Heart right ventricle (tissue), 16 donors: ENCODE data around the gene COL26A1. TPM values are rescaled to one million over a fixed set of nuclear protein-coding genes. Genes with fewer than 3 reads are reported as not detected.

Source experiments
- ATAC-seq, 8 donors: fragments of 200-7000 bp; cut with Tn5 transposase; one replicate each; pipeline ENCODE4 v1.9.1; 2020; ENCODE audit warnings: mild to moderate bottlenecking in 8 of 8, moderate library complexity in 8 of 8, moderate number of reproducible peaks in 1 of 8
- DNase-seq, 2 donors: peaks; one replicate each; pipeline ENCODE4 v3.0.0-alpha.2; 2020
- H3K27ac ChIP-seq, 10 donors: fragments of 200-600 bp; sonication (generic) in 2 of 10; one replicate each; pipeline versions ENCODE4 v1.5.0 to v1.8.0; 2020 to 2022; ENCODE audit warnings: mild to moderate bottlenecking in 3 of 10
- H3K27me3 ChIP-seq, 7 donors: fragments of 200-600 bp; one replicate each; pipeline ENCODE4 v1.8.0; 2021 to 2022; ENCODE audit warnings: mild to moderate bottlenecking in 2 of 7
- H3K36me3 ChIP-seq, 9 donors: fragments of 200-600 bp; sonication (generic) in 1 of 9; one replicate each; pipeline versions ENCODE4 v1.5.0 to v1.8.0; 2020 to 2022; ENCODE audit warnings: mild to moderate bottlenecking in 2 of 9
- H3K4me1 ChIP-seq, 9 donors: fragments of 200-600 bp; sonication (generic) in 1 of 9; one replicate each; pipeline versions ENCODE4 v1.5.0 to v1.8.0; 2020 to 2022; ENCODE audit warnings: mild to moderate bottlenecking in 4 of 9
- H3K4me3 ChIP-seq, 10 donors: fragments of 200-600 bp; sonication (generic) in 2 of 10; one replicate each; pipeline versions ENCODE4 v1.5.0 to v1.8.0; 2020 to 2022; ENCODE audit warnings: mild to moderate bottlenecking in 7 of 10, moderate library complexity in 2 of 10
- H3K9me3 ChIP-seq, 11 donors: fragments of 200-600 bp in 10 of 11; sonication (generic) in 2 of 11; one replicate each; pipeline versions ENCODE4 v1.5.0 to v1.8.0; 2013 to 2022; ENCODE audit warnings: mild to moderate bottlenecking in 2 of 11, control low read depth in 1 of 11, moderate library complexity in 1 of 11
- WGBS, 2 donors: extraction: QIAGEN DNeasy Blood & Tissue Kit; methylation state at CpG; one replicate each; pipeline ENCODE4 v1.1.7; 2013; ENCODE audit warnings: inconsistent platforms in 1 of 2; 5-methylcytosine and 5-hydroxymethylcytosine counted together
- intact Hi-C, 10 donors: fragments of 100-400 bp; cut with DNase I; formaldehyde crosslinking; loops; one replicate each; pipeline versions ENCODE4 v1.11.1 to v1.14.2; 2022
- polyA plus RNA-seq, 2 donors: library from polyadenylated mRNA; stranded (reverse); fragments of 200-250 nt; gene quantifications; one replicate each; pipeline ENCODE4 v1.2.3, GENCODE V29; 2013
- total RNA-seq, 10 donors: library from RNA; stranded (reverse); fragmentation: NEBNext Ultra II Directional in 3 of 10; extraction: Animal tissue kit (Norgen Biotek cat#: 25700) in 3 of 10; gene quantifications; one replicate each; pipeline versions ENCODE4 v1.2.1 to v1.2.4, GENCODE V29; 2021 to 2023
- TF ChIP-seq, protein P1 (sequence below), 9 donors: fragments of 200-600 bp; sonication (generic) in 2 of 9; IDR thresholded peaks; one replicate each; pipeline versions ENCODE4 v1.5.0 to v1.8.0; 2021 to 2022; ENCODE audit warnings: antibody characterized with exemption in 9 of 9, mild to moderate bottlenecking in 5 of 9, moderate library complexity in 1 of 9
- donor health status: Arrhythmogenic right ventricular cardiomyopathy.
- donor health status: ischemic (EF 13 %, LVEDD 7.1; RV severe dilation, severe dysfunction).
- donor health status: healthy with polysubstance abuse.
- donor health status: DM: no; HTN: yes; CAD: no.
- donor health status: DM: no; HTN: no; CAD: no.
- donor health status: ischemic (EF 25% LVEDD 6.9; RV normal size, moderate dysfunction).
- donor health status: ischemic (EF 25% LVEDD 5.7; RV mildly dilated, moderate dysfunction).
- donor health status: healthy.
- donor health status: DM: yes; HTN: yes; CAD: no.
- donor health status: Ischemic cardiomyopathy.
- donor health status: ischemic (EF 35%, LVEDD 5.7; RV mildly dilated, moderate dysfunction).
- donor health status: nonischemic (EF 11% LVEDD 7.7; RV severe dilation, severe dysfunction).
- donor health status: DM: yes; HTN: yes; CAD: no.
- donor health status: PGD.
- donor health status: ischemic (EF 29% LVEDD 5.4; RV normal size, mild dysfunction).
- donor health status: nonischemic (EF 23%, LVEDD 6.1; RV moderate dilation, normal function).

Gene COL26A1
- total and polyA plus RNA-seq, 12 donors = 0.07 to 0.50 TPM; not detected in 10

- Histone ChIP-seq H3K4me3 (no peak overlapping the region), H3K36me3 (no peaks in the 10 kb centered on the region), H3K4me1 (no peaks in the 10 kb centered on the region), H3K27ac (no peak overlapping the region), H3K27me3 (peaks cover 0 to 4% (median 0%) of the 10 kb centered on the region in 7 donors), H3K9me3 (peaks cover 0 to 13% (median 0%) of the 10 kb centered on the region in 11 donors)
- TF ChIP-seq, protein P1, sequence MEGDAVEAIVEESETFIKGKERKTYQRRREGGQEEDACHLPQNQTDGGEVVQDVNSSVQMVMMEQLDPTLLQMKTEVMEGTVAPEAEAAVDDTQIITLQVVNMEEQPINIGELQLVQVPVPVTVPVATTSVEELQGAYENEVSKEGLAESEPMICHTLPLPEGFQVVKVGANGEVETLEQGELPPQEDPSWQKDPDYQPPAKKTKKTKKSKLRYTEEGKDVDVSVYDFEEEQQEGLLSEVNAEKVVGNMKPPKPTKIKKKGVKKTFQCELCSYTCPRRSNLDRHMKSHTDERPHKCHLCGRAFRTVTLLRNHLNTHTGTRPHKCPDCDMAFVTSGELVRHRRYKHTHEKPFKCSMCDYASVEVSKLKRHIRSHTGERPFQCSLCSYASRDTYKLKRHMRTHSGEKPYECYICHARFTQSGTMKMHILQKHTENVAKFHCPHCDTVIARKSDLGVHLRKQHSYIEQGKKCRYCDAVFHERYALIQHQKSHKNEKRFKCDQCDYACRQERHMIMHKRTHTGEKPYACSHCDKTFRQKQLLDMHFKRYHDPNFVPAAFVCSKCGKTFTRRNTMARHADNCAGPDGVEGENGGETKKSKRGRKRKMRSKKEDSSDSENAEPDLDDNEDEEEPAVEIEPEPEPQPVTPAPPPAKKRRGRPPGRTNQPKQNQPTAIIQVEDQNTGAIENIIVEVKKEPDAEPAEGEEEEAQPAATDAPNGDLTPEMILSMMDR (IDR thresholded peaks at IDR 0.05) = no peak
- WGBS, 2 donors = 79 to 80% methylated on average over 18 of the region's 18 CpGs
- ATAC-seq = no peak
- intact Hi-C loops = no loop called here
- no peak for DNase-seq
These were observed 223.6 kb downstream of the COL26A1 start for GRCh38 chr7:101586078-101586905.

DNA sequence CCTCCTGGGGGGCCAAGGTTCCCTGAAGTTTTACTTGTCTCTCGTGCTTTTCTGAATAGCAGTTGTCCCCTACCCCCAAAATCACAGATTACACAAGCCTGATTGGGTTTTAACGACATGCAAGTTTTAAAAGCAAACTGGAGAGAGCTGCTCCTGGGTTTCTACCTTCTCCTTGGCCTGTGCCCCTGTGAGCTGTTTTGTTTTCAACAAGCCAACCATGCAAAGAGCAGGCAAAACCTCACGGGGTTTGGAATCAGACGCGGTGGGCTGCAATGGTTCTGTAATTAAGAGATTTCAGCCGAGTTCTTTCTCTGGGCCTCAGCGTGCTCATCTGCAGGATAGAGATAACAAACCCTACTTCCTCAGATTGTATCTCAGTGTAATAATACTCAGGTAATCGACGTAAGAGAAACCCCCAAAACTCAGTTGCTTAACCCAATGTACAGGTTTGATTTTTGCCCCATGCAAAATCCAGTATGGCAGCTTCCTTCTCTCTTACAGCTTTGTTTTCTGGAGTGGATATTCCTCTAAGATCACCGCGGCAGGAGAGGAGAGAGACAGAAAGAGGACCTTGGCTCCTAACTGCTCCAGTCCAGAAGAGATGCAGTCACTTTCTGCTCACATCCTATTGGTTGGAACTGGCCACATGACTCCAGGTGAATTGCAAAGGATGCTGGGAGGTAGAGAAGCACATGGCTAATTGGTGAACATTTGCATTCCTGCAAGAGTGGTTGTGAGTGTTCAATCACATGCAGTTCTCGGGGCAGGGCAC lies 224.4 kb downstream of the COL26A1 start:
- Histone ChIP-seq H3K4me1 (no peaks in the 10 kb centered on the region), H3K4me3 (no peak overlapping the region), H3K27ac (no peak overlapping the region), H3K27me3 (no peaks in the 10 kb centered on the region), H3K9me3 (peaks cover 0 to 13% (median 0%) of the 10 kb centered on the region in 11 donors), H3K36me3 (no peaks in the 10 kb centered on the region)
- TF ChIP-seq, protein P1 (IDR thresholded peaks at IDR 0.05) = no peak
- DNase-seq (no peak), ATAC-seq (no peak)
- WGBS, 2 donors = 64 to 70% methylated on average over 12 of the region's 12 CpGs
- intact Hi-C loops = no loop called here

GRCh38 chr7:101588131-101588935 lies 225.7 kb downstream of the COL26A1 start:
- Histone ChIP-seq H3K9me3 (peaks cover 0 to 6% (median 0%) of the 10 kb centered on the region in 11 donors), H3K4me3 (no peak overlapping the region), H3K27me3 (no peaks in the 10 kb centered on the region), H3K27ac (no peak overlapping the region), H3K36me3 (no peaks in the 10 kb centered on the region), H3K4me1 (no peaks in the 10 kb centered on the region)
- ATAC-seq (no peak), DNase-seq (no peak)
- intact Hi-C loops = no loop called here
- WGBS, 2 donors = 85 to 87% methylated on average over 9 of the region's 9 CpGs
- TF ChIP-seq, protein P1 (IDR thresholded peaks at IDR 0.05) = no peak

GRCh38 chr7:101589052-101589451 lies 226.4 kb downstream of the COL26A1 start:
- no peak overlapping the region for H3K27ac ChIP-seq
- no peak for ATAC-seq
- H3K4me1 ChIP-seq = no peaks in the 10 kb centered on the region
- H3K4me3 ChIP-seq = no peak overlapping the region
- TF ChIP-seq, protein P1 (IDR thresholded peaks at IDR 0.05) = no peak
- DNase-seq = no peak
- 69 to 71% methylated on average over 5 of the region's 5 CpGs for WGBS, 2 donors
- no peaks in the 10 kb centered on the region for H3K36me3 ChIP-seq
- H3K27me3 ChIP-seq = peaks cover 0 to 4% (median 0%) of the 10 kb centered on the region in 7 donors
- intact Hi-C loops = no loop called here
- no peaks in the 10 kb centered on the region for H3K9me3 ChIP-seq
